MM.1S (cell line): Measurements from ENCODE around the gene TREM1.

Experiments
- DNase-seq: peaks from one replicate; pipeline ENCODE4 v3.0.0-alpha.2; 2015
- H2AFZ ChIP-seq: fragments of 300-600 bp; sonication (generic); 2 replicates; pipeline ENCODE4 v1.6.0; 2016; ENCODE audit warnings: antibody characterized with exemption, low read length
- H3F3A ChIP-seq: fragments of 300-600 bp; sonication (generic); 2 replicates; pipeline ENCODE4 v1.6.1; 2016; ENCODE audit warnings: mild to moderate bottlenecking, antibody characterized with exemption, low read length, moderate library complexity, mixed read lengths; ENCODE audit not compliant: insufficient read depth
- H3K27ac ChIP-seq: fragments of 300-600 bp; sonication (generic); 2 replicates; pipeline ENCODE4 v1.5.1; 2016; ENCODE audit warnings: mild to moderate bottlenecking, low read length
- H3K27me3 ChIP-seq: fragments of 300-600 bp; sonication (generic); replicated peaks from 2 replicates; pipeline ENCODE4 v1.6.0; 2016; ENCODE audit warnings: low read length; ENCODE audit not compliant: insufficient read depth
- H3K36me3 ChIP-seq: fragments of 300-600 bp; sonication (generic); replicated peaks from 2 replicates; pipeline ENCODE4 v1.6.1; 2016; ENCODE audit warnings: mild to moderate bottlenecking, low read length, mixed read lengths; ENCODE audit not compliant: insufficient read depth
- H3K4me1 ChIP-seq: fragments of 300-600 bp; sonication (generic); 2 replicates; pipeline ENCODE4 v1.6.1; 2016; ENCODE audit warnings: low read length, mixed read lengths
- H3K4me2 ChIP-seq: fragments of 300-600 bp; sonication (generic); 2 replicates; pipeline ENCODE4 v1.6.0; 2016; ENCODE audit warnings: low read depth, low read length
- H3K4me3 ChIP-seq: fragments of 300-600 bp; sonication (generic); 2 replicates; pipeline ENCODE4 v1.5.1; 2016; ENCODE audit warnings: low read length, mixed read lengths
- H3K79me2 ChIP-seq: fragments of 300-600 bp; sonication (generic); 2 replicates; pipeline ENCODE4 v1.6.1; 2016; ENCODE audit warnings: mixed run types, low read length, mixed read lengths
- H3K9ac ChIP-seq: fragments of 300-600 bp; sonication (generic); 2 replicates; pipeline ENCODE4 v1.6.1; 2016; ENCODE audit warnings: low read length, mixed read lengths
- H3K9me2 ChIP-seq: fragments of 300-600 bp; sonication (generic); replicated peaks from 2 replicates; pipeline ENCODE4 v1.6.1; 2016; ENCODE audit warnings: mild to moderate bottlenecking, low read length, mixed read lengths; ENCODE audit not compliant: insufficient read depth
- H3K9me3 ChIP-seq: fragments of 300-600 bp; sonication (generic); replicated peaks from 2 replicates; pipeline ENCODE4 v1.6.1; 2016; ENCODE audit warnings: mild to moderate bottlenecking, low read length, mixed read lengths; ENCODE audit not compliant: insufficient read depth
- H4K20me1 ChIP-seq: fragments of 300-600 bp; sonication (generic); 2 replicates; pipeline ENCODE4 v1.6.1; 2016; ENCODE audit warnings: mild to moderate bottlenecking, low read length, moderate library complexity, mixed read lengths; ENCODE audit not compliant: insufficient read depth
- CTCF ChIP-seq: fragments of 300-600 bp; sonication (generic); IDR thresholded peaks from 2 replicates; pipeline ENCODE4 v1.5.1; 2016; ENCODE audit warnings: antibody characterized with exemption, low read length, mixed read lengths
- EZH2 ChIP-seq: fragments of 300-600 bp; sonication (generic); optimal IDR thresholded peaks from 2 replicates; pipeline ENCODE3; 2017; ENCODE audit warnings: low read depth, mild to moderate bottlenecking, antibody characterized with exemption, low read length, mixed read lengths
- EZH2phosphoT487 ChIP-seq: fragments of 300-600 bp; sonication (generic); IDR thresholded peaks from 2 replicates; pipeline ENCODE4 v1.6.1; 2018; ENCODE audit warnings: antibody characterized with exemption, low read length

The TREM1 gene

GRCh38 chr6:41269716-41270115, 16.8 kb downstream of the TREM1 start:
- TF ChIP-seq CTCF (no peak), EZH2phosphoT487 (no peak), EZH2 (no peak)
- Histone ChIP-seq H3K9ac (no peak overlapping the region), H3K4me3 (no peak overlapping the region), H3K36me3 (no peaks in the 10 kb centered on the region), H3K4me2 (no peak overlapping the region), H3K4me1 (no peaks in the 10 kb centered on the region), H2AFZ (no peak overlapping the region), H3K9me3 (no peaks in the 10 kb centered on the region), H3F3A (no peaks in the 10 kb centered on the region), H3K27me3 (no peaks in the 10 kb centered on the region), H3K9me2 (no peaks in the 10 kb centered on the region), H3K79me2 (no peaks in the 10 kb centered on the region), H4K20me1 (no peaks in the 10 kb centered on the region), H3K27ac (no peak overlapping the region)
- DNase-seq, result no peak

GRCh38 chr6:41269166-41269565, 17.3 kb downstream of the TREM1 start:
- H3K27ac ChIP-seq, result no peak overlapping the region
- no peaks in the 10 kb centered on the region for H3K27me3 ChIP-seq
- no peak for DNase-seq
- no peaks in the 10 kb centered on the region for H3K36me3 ChIP-seq
- H3F3A ChIP-seq, result no peaks in the 10 kb centered on the region
- H3K4me1 ChIP-seq, result no peaks in the 10 kb centered on the region
- H3K4me3 ChIP-seq, result no peak overlapping the region
- no peak overlapping the region for H2AFZ ChIP-seq
- no peak for TF ChIP-seq EZH2
- no peak for TF ChIP-seq EZH2phosphoT487
- TF ChIP-seq CTCF, result no peak
- H3K9me3 ChIP-seq, result no peaks in the 10 kb centered on the region
- no peaks in the 10 kb centered on the region for H3K9me2 ChIP-seq
- no peak overlapping the region for H3K9ac ChIP-seq
- no peaks in the 10 kb centered on the region for H4K20me1 ChIP-seq
- H3K79me2 ChIP-seq, result no peaks in the 10 kb centered on the region
- H3K4me2 ChIP-seq, result no peak overlapping the region

GRCh38 chr6:41268478-41268877, 18.0 kb downstream of the TREM1 start:
- Histone ChIP-seq H3K36me3 (no peaks in the 10 kb centered on the region), H3K9me2 (no peaks in the 10 kb centered on the region), H3K79me2 (no peaks in the 10 kb centered on the region), H2AFZ (no peak overlapping the region), H3F3A (no peaks in the 10 kb centered on the region), H3K27ac (no peak overlapping the region), H3K27me3 (no peaks in the 10 kb centered on the region), H3K4me3 (no peak overlapping the region), H3K4me1 (no peaks in the 10 kb centered on the region), H4K20me1 (no peaks in the 10 kb centered on the region), H3K4me2 (no peak overlapping the region), H3K9ac (no peak overlapping the region), H3K9me3 (0 out of 2 replicates have a peak, but pooled peaks cover under 1% of the 10 kb centered on the region)
- no peak for TF ChIP-seq EZH2phosphoT487
- TF ChIP-seq EZH2, result no peak
- DNase-seq, result no peak

GRCh38 chr6:41266541-41266940, 19.9 kb downstream of the TREM1 start:
- no peaks in the 10 kb centered on the region for H3F3A ChIP-seq
- no peak overlapping the region for H3K9ac ChIP-seq
- no peaks in the 10 kb centered on the region for H4K20me1 ChIP-seq
- DNase-seq, result no peak
- no peak overlapping the region for H2AFZ ChIP-seq
- no peaks in the 10 kb centered on the region for H3K36me3 ChIP-seq
- no peaks in the 10 kb centered on the region for H3K79me2 ChIP-seq
- TF ChIP-seq CTCF (no peak), EZH2phosphoT487 (no peak), EZH2 (no peak)
- H3K9me3 ChIP-seq, result 0 out of 2 replicates have a peak, but pooled peaks cover 4% of the 10 kb centered on the region
- no peaks in the 10 kb centered on the region for H3K9me2 ChIP-seq
- H3K27ac ChIP-seq, result no peak overlapping the region
- H3K4me2 ChIP-seq, result no peak overlapping the region
- H3K4me3 ChIP-seq, result no peak overlapping the region
- H3K27me3 ChIP-seq, result no peaks in the 10 kb centered on the region
- H3K4me1 ChIP-seq, result no peaks in the 10 kb centered on the region
